ENCODE measurements around the gene NBEA.

The NBEA gene

GRCh38 chr13:35198613-35199200, 256.6 kb downstream of the NBEA start:
- no peak for DNase-seq (ENCODE audit: low read depth)
- no peak for TF ChIP-seq CTCF (conservative IDR thresholded peaks at IDR 0.05; ENCODE audit: low read depth, low read length)
- no peak overlapping the region for H3K4me3 ChIP-seq (ENCODE audit: low read depth, low read length)

GRCh38 chr13:35208587-35208986, 266.5 kb downstream of the NBEA start:
- peak; percentile 6 for DNase-seq (ENCODE audit: low read depth)
- no peak for TF ChIP-seq CTCF (conservative IDR thresholded peaks at IDR 0.05; ENCODE audit: low read depth, low read length)
- no peak overlapping the region for H3K4me3 ChIP-seq (ENCODE audit: low read depth, low read length)

GRCh38 chr13:35210261-35210660, 268.2 kb downstream of the NBEA start:
- H3K4me3 ChIP-seq (ENCODE audit: low read depth, low read length), result no peak overlapping the region
- DNase-seq (ENCODE audit: low read depth), result peak; percentile 33
- no peak for TF ChIP-seq CTCF (conservative IDR thresholded peaks at IDR 0.05; ENCODE audit: low read depth, low read length)

GRCh38 chr13:35211949-35212348, 269.9 kb downstream of the NBEA start:
- no peak for TF ChIP-seq CTCF (conservative IDR thresholded peaks at IDR 0.05; ENCODE audit: low read depth, low read length)
- no peak for DNase-seq (ENCODE audit: low read depth)

GRCh38 chr13:35213911-35214310, 271.8 kb downstream of the NBEA start:
- no peak overlapping the region for H3K4me3 ChIP-seq (ENCODE audit: low read depth, low read length)
- DNase-seq (ENCODE audit: low read depth), result no peak
- no peak for TF ChIP-seq CTCF (conservative IDR thresholded peaks at IDR 0.05; ENCODE audit: low read depth, low read length)

More at GRCh38 chr13:35211949-35212348, 269.9 kb downstream of the NBEA start:
- no peak overlapping the region for H3K4me3 ChIP-seq (ENCODE audit: low read depth, low read length)

- TF ChIP-seq CTCF (conservative IDR thresholded peaks at IDR 0.05; ENCODE audit: low read depth, low read length), result no peak
- no peak overlapping the region for H3K4me3 ChIP-seq (ENCODE audit: low read depth, low read length)
- DNase-seq (ENCODE audit: low read depth), result no peak
These were observed 274.1 kb downstream of the NBEA start for GRCh38 chr13:35216131-35216530.

GRCh38 chr13:35219021-35219420, 277.0 kb downstream of the NBEA start:
- no peak for DNase-seq (ENCODE audit: low read depth)
- no peak overlapping the region for H3K4me3 ChIP-seq (ENCODE audit: low read depth, low read length)
- no peak for TF ChIP-seq CTCF (conservative IDR thresholded peaks at IDR 0.05; ENCODE audit: low read depth, low read length)

Data from choroid plexus epithelial cell (primary cell).